CD4-positive, CD25-positive, alpha-beta regulatory T cell (primary cell): Measurements from ENCODE around the gene IQUB. TPM values are rescaled to one million over a fixed set of nuclear protein-coding genes. Genes with fewer than 3 reads are reported as not detected.

Experiments
- polyA plus RNA-seq, 4 donors: library from polyadenylated mRNA; unstranded; fragments of 300-500 nt; fragmentation: Illumina TruSeq; gene quantifications; one replicate each; pipeline ENCODE4 v1.2.3, GENCODE V29; 2021
- total RNA-seq: library from RNA; stranded (reverse); gene quantifications from one replicate; pipeline ENCODE4 v1.2.3, GENCODE V29; 2022

The IQUB gene
- total and polyA plus RNA-seq, 5 donors from 2014 or later: 0.15 TPM; not detected in 4

Other genes with a start within 250 kb of the IQUB start
- 50.3 TPM for gene NDUFA5, start 23.2 kb upstream of the IQUB start, total RNA-seq
- 10 to 100 TPM; 72.8 to 89.0 (median 80.6) TPM for gene NDUFA5, start 23.2 kb upstream of the IQUB start, polyA plus RNA-seq
- not detected for gene ASB15, start 67.2 kb upstream of the IQUB start, total RNA-seq
- gene ASB15, start 67.2 kb upstream of the IQUB start, polyA plus RNA-seq: under 1 TPM in 1 of 4 donors, not detected in 3; 0.14 TPM
- not detected for gene LMOD2, start 121.3 kb upstream of the IQUB start, total RNA-seq
- gene LMOD2, start 121.3 kb upstream of the IQUB start, polyA plus RNA-seq: under 1 TPM in 3 of 4 donors, not detected in 1; 0.15 to 0.58 (median 0.15) TPM
- 10.2 TPM for gene WASL, start 214.4 kb upstream of the IQUB start, total RNA-seq
- gene WASL, start 214.4 kb upstream of the IQUB start, polyA plus RNA-seq: 1 to 10 TPM; 1.4 to 3.3 (median 1.7) TPM